ENCODE measurements around the gene HLA-DRA.

Gene HLA-DRA

GRCh38 chr6:32439602-32440214, at the start of gene HLA-DRA:
Gene HLA-DRA (plus strand): TSS chr6:32439887. CDS start chr6:32439951, 64 bp downstream.
- no peak for DNase-seq

DNA sequence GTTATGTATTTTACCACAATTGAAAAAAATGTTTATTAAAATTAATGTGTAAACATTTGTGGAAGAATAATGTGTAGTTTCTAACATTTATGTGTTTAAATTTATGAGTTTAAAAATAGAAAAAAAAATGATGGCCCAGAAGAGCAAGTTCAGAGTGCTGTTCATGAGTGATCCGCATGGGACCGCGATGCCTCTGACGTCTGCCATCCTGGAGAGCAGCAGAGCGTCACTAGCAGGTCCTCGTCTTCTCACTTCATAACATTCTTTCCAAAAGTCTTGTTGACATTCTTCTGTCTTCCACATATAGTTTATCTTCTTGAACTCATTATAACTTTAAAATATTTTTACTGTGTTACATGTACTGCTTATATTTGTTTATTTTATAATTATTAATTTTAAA, 48.2 kb upstream of the HLA-DRA start:
- no peak for DNase-seq

GRCh38 chr6:32393665-32394420, 45.8 kb upstream of the HLA-DRA start:
- no peak for DNase-seq

GRCh38 chr6:32396028-32396427, 43.7 kb upstream of the HLA-DRA start:
- DNase-seq, result no peak

DNA sequence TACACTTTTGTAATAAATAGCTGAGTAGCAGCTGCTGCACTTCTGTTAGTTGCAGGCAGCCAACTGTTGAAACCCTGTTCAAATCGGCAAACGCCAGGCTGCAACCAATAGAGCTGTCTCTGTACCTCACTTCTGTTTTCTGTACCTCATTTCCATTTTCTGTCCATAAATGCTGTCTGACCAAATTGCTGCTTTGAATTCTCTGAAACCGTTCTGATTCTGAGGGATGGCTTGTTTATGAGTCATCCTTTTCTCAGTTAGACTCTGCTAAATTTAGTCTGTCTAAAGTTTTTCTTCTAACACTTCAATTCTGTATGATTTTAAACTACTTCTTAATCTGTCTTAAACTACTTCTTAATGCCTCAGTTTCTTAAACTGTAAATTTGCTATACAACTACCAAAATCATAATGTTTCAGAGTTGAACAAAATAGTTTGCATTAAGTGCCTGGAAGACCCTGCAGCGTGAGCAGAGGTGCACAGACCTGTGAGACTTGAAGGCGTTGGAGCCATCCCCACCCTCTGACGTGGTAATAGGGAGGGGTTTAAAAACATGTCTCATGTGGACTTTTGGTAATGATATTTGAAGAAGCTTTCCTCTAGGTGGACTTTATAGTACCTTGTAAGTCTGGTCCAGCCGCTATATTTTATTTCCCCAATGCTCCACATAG, 42.3 kb upstream of the HLA-DRA start:
- DNase-seq, result no peak

DNA sequence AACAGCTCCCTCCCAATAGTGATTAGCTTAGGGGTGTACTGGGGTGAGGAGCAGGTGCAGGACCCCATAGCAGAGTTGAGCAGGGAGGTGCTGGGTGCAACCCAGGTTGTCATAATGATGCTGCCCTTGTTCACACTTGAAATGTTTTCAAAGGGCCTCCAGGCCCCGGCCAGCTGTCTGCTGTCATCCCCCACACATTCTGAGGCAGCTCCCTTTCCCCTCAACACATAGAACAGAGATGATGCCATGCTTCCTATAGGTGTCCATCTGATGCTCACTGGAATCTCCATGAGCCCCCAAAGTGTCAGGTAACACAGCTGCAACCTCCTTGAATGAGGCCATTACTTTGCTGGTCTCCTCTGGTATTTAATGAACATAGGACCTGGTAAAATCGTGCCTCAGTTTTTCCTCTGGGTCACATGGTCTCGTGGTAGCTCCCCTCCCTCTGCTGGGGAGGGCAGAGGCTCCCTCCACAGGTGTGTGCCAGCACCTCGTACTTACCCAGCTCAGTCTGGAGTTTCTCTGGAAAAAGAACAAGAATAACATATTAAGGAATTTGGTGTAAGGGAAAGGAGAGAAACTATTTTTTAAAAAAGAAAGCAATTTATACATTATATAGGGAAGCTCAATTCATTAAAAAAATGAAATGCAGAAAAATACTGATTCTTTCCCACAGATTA, 38.3 kb upstream of the HLA-DRA start:
- DNase-seq, result no peak

DNA sequence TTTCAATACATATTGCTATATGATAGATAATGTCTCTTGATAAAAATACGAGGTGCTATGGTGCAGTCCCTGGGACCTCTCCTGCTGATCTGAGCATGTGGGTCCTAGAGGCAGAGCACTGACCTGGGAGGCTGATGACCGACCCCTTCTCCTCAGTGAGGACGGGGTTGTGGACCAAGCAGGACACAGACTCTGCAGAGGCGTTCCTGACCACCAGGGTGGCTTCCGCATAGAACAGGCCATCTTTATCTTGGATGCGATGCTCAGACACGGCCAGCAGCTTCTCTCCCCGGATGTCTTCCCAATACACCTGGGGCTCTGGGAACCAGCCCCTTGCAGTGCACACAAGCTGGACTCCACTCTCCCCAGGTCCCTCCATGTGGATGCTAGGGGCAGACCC, 36.9 kb upstream of the HLA-DRA start:
- DNase-seq, result no peak

- DNase-seq, result no peak
These were observed 34.0 kb upstream of the HLA-DRA start for GRCh38 chr6:32405656-32406055.

DNA sequence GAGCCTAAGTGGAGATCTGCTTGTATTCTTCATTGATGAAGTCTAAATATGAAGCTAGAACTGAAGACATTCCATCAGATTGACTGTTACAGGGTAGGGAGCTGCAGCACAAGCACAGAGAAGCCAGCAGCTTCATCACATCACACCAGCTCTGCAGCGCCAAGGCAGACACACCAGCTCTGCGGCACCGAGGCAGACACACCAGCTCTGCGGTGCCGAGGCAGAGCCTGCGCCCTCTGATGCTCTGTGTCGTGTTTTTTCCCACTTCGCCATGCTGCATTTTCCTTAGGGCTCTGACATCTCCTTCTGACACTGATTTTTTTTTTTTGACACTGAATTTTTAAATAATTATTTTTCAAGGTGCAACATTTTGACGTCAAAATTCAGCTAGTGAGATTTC, 33.5 kb upstream of the HLA-DRA start:
- DNase-seq, result no peak

DNA sequence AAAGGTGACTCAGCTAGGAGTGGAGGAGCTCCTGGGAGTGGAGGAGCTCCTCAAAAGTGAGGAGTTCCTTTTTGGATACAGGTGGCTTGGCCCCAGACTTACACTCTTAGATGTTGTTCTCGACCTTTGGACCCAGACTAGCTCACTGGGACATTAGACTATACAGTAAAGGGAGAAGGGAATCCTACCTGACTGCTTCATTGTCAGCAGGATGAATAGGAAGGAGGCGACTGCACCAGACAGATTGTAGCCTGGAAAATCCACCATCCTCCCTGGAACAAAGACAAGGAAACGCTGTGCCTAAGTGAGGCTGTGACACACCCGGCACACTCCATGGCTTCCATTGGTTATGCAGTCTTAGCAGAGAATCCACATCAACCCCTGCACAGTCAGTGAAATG, 32.8 kb upstream of the HLA-DRA start, which contains the start of gene BTNL2:
BTNL2 (minus strand) TSS at position 325 of the 400 bp plus-strand sequence; CDS start at position 267, 58 bp downstream.
- no peak for DNase-seq

GRCh38 chr6:32410906-32411305, 28.8 kb upstream of the HLA-DRA start:
- no peak for DNase-seq

- no peak for DNase-seq
These were observed 27.9 kb upstream of the HLA-DRA start for GRCh38 chr6:32411566-32412327.

DNA sequence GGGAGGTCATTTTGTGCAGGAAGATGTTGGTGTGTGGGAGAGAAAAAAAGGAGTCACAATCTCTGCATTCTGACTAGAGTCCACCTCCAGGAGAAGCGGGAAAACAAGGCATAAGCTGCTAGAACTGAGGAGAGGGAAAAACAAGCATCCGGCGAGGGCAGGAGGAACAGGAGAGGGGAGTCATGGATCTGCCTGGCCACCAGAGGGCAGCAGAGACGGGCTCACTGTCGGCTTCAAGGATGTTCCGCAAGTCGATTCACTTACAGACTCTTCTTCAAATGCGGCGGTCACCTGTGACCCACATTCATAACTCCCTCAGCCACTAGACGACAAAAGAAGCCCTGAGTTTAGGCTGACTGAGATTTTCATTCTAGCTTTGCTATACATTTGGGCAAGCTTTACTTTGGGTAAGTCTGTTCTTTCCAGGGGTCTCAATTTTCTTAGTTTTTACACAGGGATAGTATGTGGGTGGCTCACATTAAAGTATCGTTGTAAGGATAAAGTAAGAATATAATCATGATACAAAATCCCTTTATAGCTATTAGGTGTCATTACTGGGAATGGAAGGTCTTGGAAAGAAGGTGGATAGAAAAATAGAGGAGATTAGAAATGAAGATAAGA, 26.1 kb upstream of the HLA-DRA start:
- DNase-seq, result no peak

DNA sequence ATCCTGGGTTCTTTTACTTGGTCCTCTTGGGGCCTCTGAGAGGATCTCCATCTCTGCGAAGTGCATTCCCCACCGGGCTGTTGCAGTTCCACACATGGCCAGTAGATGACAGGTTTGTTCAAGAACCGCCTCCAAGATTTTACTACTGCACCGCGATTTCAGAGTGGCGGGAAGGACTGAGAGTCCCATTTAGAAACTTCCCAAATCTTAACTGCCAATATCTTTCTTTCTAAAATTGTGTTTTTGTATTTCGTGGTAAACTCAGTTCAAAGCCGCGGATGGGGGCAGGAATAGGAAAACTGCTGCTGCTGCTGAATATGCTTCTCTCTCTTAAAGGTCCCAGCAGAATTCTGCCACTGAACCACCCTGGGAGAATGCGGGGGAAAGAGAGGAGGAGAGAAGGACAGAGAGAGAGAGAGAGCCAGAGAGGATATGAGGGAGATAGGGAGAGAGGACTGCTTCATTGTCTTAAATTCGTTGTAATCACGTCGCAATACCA, 24.1 kb upstream of the HLA-DRA start:
- DNase-seq, result no peak

DNA sequence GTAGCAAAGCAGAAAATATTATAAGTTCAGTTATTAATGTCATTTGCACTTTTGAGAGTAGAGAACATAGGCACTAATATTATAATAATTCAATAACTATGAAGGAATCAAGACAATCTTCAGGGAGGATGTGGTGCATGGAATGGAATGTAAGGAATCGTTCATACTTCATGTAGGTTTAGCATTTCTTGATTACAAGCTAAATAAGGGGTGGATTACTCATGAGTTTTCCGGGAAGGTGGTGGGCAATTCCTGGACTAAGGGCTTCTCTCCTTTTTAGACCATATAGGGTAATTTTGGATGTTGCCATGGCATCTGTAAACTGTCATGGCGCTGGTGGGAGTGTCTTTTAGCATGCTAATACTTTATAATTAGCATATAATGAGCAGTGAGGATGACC, 23.7 kb upstream of the HLA-DRA start:
- no peak for DNase-seq

GRCh38 chr6:32424589-32425300, 14.9 kb upstream of the HLA-DRA start:
- DNase-seq, result no peak

DNA sequence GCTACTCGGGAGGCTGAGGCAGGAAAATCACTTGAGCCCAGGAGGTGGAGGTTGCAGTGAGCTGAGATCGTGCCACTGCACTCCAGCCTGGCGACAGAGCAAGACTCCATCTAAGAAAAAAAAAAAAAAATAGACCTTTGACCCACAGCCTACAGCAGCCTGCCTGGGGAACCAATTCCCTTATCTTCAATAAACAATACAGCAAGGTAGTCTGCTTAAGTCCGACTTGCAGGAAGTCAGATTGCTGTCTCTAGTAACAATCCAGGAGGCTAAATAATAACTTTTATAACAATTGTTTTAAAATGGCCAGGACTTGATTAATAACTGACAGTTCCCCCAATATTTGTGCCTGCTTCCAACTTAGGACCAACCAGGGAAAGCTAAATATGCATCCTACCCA, 13.3 kb upstream of the HLA-DRA start:
- no peak for DNase-seq

- DNase-seq, result no peak
These were observed 12.5 kb upstream of the HLA-DRA start for GRCh38 chr6:32427218-32427617.

DNA sequence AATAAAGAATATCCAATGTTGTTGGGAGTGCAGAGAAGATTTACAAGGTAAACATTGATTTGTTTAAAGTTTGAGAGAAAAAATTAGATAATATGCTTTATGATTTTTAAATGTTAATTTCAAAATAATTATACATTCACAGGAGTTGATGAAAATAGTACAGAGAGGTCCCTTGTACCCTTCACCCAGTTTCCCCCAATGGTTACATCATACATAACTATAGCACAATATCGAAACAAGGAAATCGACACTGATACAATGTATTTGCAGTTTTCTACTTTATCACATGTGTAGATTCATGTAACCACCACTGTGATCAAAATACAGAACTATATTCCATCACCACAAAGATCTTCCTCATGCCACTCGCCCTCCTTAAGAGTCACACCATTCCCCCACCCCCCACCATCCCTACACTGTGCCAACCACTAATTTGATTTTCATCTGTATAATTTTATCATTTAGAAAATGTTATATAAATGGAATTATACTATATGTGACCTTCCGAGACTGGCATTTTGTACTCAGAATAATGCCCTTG, 11.7 kb upstream of the HLA-DRA start:
- DNase-seq, result no peak

DNA sequence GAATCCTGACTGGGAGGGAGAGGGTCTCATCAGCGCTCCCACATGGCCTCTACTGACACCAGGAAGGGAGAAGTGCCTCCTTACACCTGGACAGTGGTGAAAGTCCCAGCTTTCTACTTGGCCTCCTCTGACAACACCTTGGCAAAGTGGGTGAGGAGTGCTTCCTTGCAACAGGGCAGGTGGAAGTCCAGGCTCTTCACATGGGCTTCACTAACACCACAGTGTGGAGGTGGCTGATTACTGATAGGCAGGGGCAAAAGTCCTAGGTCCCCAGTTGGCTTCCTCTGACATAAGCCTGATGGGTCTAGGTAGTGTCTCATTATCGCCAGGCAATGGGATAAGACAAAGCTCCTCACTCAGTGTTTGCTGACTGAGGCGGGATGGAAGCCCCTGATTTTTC, 9.5 kb upstream of the HLA-DRA start:
- no peak for DNase-seq

GRCh38 chr6:32431142-32431541, 8.5 kb upstream of the HLA-DRA start:
- no peak for DNase-seq
